ENCODE data around the gene SIRPB2.

DNA sequence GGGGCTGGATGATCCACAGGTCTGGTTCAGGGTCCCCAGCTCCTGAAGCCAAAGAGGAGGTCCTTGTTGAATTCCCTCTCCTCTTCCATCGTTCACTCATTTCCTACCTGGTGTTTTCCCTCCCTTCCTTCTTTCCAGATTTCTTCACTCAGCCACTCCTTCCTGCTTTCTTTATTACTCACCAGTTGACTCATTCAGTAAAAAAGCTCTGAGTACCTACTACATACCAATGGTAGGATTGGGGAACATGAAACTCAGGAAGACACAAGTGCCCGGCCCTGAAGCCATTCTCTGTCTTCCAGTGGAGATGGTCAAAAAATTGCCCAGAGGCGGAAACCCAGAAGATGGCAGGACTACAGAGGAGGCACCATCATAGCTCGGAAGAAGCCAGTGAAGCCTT, 12.7 kb downstream of the SIRPB2 start:
- no peak for TF ChIP-seq EZH2 (IDR thresholded peaks at IDR 0.05; ENCODE audit: insufficient read depth, poor library complexity, severe bottlenecking)
- no peak for TF ChIP-seq EZH2phosphoT487 (IDR thresholded peaks at IDR 0.05; ENCODE audit: insufficient read depth, low read depth)
